ENCODE data around the gene ZNF384.

Gene ZNF384

DNA sequence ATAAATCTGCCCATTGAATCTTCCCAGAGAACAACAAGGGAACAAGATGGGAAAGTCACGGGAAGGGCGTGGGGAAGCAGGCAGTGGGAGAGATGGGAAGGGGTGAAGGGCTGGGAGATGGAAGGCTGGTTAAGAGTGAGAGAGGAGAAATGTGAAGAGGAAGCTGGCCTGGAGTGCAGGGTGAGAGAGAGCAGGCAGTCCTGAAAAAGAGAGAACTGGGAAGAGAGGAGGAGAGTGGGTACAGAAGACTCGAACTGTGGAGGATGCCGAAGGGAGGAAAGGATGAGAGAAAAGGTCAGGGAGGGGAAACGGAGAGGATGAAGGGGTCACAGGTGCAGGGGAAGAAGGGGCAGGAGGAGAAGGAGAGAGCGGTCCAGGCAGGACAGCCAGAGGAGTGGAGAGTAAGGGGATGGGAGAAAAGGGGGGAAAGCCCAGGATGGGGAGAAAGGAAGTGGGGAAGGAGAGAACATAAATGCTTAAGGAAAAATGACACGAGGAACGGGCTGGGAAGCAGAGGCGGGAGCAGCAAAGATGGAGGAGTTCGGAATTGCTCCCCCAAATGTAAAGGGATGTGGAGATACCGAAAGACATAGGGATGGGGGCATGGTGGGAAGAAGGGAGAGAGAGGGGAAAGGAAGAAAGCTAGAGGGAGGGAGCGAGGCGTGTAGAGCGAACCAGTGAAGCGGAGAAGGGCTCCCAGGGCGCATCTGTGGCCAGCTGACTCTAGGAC is 10.2 kb upstream of the ZNF384 start:
- no peak for DNase-seq

- DNase-seq = no peak
Measured at GRCh38 chr12:6698352-6699046, 9.3 kb upstream of the ZNF384 start.

- no peak for DNase-seq
Measured at GRCh38 chr12:6697584-6698351, 8.6 kb upstream of the ZNF384 start.

DNA sequence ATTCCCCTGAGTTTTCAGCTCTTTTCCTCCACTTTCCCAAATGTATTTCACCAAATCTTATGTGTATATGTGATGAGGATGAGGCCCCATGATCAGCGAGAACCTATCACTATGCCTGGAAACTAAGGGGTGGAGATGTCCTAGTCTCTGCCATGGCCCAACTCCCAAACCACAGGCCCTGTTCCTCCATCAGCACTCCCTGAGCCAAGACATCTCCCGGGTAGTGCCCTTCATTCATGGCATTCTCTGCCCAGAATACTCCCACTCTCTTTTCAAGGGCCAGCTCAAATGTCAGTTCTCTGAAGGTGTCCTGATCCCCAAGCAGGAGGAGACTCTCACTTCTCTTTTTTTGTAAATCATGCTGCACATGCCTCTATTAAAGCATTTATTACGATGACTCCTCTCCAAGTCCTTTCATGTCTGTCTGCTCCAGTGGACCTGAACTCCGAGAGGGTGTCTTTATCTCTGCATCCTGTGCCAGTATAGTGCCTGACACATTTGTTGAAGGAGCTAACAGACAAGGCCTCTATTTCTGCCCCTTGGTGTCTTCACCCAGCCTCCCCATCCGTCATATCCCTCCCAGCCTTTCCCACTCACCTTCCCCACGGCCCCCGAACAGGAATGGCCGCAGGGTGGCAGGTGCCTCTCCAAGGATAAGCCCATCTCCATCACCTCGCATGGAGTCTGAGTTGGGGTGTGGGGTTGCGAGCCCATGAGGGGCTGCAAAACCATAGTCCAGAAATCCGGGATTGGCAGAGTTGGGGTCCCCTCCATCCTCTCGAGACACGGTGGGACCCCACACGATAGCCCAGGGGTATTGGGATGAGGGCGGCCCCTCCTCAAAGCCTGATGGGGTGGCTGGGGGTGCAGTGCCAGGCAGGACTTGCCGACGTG is 7.8 kb upstream of the ZNF384 start:
- DNase-seq = no peak

GRCh38 chr12:6695313-6696045 is 6.3 kb upstream of the ZNF384 start:
- DNase-seq = no peak

DNA sequence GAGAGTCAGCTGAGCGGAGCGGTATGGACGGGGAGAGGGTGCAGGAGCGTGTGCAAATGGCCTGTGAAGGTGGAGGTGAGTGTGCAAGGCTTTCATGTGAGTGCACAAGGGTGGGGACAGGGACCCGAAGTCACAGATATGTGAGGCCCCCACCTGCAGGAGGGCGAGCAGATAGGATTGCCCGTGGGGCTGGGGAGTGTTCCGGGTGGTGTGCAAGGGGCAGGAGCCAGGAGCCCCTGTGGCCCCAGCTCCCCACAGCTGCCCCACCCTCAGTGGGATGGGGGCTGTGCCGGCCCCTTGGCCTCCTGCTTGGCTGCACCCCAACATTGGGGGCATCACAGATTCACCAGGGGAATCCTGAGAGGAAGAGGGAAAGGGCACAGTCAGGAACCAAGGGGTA is 5.5 kb upstream of the ZNF384 start:
- DNase-seq = no peak

GRCh38 chr12:6693832-6694355 is 4.7 kb upstream of the ZNF384 start:
- DNase-seq = no peak

DNA sequence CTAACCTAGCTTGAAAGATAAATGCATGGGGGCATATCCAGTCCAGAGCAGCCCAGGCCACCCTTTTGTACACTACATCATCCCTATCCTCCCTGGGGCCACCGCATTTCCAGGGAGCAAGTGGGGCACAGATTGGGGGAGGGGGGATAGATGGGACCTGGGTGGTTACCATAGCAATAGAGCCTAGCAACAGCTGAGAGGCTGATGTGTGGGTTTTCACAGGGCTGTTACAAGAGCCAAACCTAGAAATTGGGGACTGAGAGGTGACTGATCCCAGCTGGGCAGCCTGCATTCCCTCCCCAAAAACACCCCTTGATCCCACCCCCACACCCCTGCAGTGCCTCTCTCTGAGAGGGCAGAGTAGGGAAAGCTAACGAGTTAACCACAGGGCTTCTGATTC is 3.7 kb upstream of the ZNF384 start:
- DNase-seq = no peak

- DNase-seq = no peak
Measured at GRCh38 chr12:6691473-6691872, 2.3 kb upstream of the ZNF384 start.

GRCh38 chr12:6688543-6688998 is 604 bp downstream of the ZNF384 start:
- DNase-seq = no peak

DNA sequence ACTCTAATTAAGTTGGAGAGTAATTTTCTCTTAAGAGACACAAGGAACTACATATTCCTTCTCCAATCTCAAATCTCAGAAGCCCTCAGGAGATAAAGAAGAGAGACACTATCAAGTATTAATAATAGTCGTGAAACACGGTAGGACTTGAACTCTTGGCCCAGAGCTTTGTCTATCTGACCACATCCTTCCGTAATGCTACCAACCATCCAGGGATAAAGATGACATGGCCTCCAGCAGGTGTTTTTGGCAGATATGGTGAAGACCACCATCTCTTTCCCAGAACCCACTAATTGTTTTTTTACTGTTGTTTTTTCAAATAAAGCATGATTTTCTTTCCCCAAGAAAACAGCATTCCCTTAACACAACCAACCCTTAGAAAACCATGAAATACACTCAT is 3.4 kb downstream of the ZNF384 start:
- no peak for DNase-seq

- peak; percentile 14 for DNase-seq
Measured at GRCh38 chr12:6684609-6685008, 4.6 kb downstream of the ZNF384 start.

GRCh38 chr12:6676962-6677361 is 12.2 kb downstream of the ZNF384 start:
- no peak for DNase-seq

DNA sequence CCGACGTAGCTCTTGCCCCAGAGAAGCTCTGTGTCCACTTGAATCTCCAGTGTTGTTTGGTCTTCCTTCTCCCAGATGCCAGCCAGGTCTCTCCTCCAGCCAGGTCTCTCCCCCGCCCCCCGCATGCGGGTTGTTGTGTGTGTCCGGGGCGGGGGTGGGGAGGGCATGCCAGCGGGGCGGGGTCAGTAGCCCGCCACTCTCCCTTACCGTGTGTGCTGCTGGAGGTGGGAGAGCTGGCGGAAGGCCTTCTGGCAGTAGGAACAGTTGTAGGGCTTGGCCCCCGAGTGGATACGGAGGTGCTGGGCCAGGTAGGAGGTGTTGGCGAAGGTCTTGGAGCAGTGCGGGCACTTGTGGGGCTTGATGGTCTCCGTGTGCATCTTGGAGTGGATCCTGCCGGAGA is 17.0 kb downstream of the ZNF384 start:
- no peak for DNase-seq

DNA sequence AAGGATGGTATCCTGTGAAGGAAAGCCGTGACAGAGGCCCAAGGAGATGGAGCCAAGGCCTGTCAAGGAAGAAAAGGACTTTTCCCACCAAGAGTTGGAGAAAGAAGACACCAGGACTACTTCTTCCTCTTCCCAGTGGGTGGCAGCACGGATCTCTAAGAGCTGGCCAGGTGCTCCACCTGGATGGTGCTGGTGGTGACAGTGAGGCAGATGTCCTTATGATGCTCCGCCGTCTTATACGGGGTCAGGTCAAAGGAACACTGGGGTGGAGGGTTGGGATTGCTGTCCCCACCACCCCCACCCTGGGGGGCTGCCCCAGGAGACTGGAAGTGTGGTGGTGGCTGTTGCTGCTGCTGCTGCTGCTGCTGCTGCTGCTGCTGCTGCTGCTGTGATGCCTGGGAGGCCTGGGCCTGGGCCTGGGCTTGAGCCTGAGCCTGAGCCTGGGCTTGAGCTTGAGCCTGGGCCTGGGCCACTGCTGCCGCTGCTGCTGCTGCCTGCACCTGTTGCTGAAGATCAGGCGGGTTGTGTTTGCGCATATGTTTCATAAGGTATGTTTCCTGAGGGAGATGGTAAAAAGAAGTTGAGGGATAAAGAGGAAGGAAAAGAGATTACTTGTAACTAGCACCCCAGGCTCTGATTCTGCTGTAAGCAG is 21.5 kb downstream of the ZNF384 start:
- DNase-seq = no peak

- DNase-seq = no peak
Measured at GRCh38 chr12:6666211-6666610, 23.0 kb downstream of the ZNF384 start.

DNA sequence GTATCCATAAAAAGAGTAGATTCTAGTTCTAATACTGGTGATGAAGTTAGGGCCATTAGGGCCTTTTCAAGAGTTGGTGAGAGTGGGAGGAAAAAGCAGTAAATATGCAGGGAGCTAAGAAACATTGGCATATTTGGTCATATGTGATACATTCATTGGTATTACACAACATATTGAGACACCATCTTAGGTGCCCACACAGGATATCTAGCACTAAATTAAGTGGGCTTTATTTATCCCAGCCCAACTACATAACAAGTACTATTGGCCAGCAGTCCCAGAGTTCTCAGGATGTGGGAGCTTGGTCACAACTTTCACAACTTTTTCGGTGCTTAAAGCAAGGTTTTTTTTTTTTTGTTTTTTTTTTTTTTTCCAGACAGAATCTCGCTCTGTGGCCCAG is 24.3 kb downstream of the ZNF384 start:
- no peak for DNase-seq

DNA sequence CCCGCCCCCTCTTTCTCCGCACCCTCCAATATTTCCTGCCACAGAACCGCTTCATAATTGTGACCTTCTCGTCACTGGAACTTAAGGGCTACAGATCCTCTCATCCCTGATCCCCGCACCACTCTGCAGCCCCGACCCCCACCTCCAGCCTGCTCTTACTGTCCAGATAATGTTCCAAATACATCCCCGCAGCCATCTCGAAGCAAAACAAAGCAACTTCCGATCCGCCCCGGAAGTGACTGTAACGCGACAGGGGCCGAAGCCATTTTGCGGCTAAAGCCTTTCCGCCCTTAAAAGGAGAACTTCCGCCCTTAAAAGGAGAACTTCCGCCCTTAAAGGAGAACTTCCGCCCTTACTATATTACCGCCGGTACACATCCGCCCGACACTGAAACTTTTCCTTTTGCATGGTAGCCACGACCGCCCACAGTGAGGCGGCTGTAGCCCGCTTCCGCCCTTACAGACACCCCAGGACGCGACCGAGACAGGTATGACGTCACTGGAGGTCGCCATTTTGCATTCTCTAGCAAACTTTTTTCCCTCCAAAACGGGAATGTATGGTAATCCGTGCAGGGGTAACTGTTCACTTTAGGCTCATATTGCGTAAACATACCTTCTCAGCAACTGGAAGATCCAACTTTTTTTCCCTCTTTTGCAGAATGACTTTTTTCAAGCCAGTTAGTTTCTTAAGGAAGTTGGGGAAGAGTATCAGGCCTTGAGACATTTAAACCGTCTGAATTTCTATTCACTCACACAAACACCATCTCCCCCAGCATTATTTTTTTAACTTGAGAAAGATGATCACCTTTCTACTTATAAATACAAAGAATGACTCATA is 26.1 kb downstream of the ZNF384 start, which contains the start of gene ING4:
ING4 (minus strand) TSS at position 214 of the 837 bp plus-strand sequence; CDS start at position 196, 18 bp downstream.
- peak; percentile 98 for DNase-seq

- DNase-seq = peak; percentile 32
Measured at GRCh38 chr12:6662602-6662905, 26.6 kb downstream of the ZNF384 start.

- DNase-seq = no peak
Measured at GRCh38 chr12:6653987-6654386, 35.2 kb downstream of the ZNF384 start.

Measured in NCI-H1092 (cell line).